ENCODE results near the gene SAMD5. TPM values are rescaled to one million over a fixed set of nuclear protein-coding genes. Genes with fewer than 3 reads are reported as not detected.

SAMD5 gene
- total and polyA plus RNA-seq, 2 of the 8 experiments (the other 6 are each of a cell fraction or from before 2014, with no cell fraction given), result 0.02 to 0.04 TPM

GRCh38 chr6:147588469-147588868 is 80.0 kb downstream of the SAMD5 start:
- no peaks in the 10 kb centered on the region for H3K79me2 ChIP-seq (ENCODE audit: control insufficient read depth in 1 of 2, insufficient read depth in 2 of 2, low read length in 2 of 2)
- TF ChIP-seq, protein P1, sequence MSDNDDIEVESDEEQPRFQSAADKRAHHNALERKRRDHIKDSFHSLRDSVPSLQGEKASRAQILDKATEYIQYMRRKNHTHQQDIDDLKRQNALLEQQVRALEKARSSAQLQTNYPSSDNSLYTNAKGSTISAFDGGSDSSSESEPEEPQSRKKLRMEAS (IDR thresholded peaks at IDR 0.05), result no peak
- no peak for TF ChIP-seq CBX5 (IDR thresholded peaks at IDR 0.05; ENCODE audit: low read depth, low read length)
- TF ChIP-seq, protein P2, sequence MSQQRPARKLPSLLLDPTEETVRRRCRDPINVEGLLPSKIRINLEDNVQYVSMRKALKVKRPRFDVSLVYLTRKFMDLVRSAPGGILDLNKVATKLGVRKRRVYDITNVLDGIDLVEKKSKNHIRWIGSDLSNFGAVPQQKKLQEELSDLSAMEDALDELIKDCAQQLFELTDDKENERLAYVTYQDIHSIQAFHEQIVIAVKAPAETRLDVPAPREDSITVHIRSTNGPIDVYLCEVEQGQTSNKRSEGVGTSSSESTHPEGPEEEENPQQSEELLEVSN (IDR thresholded peaks at IDR 0.05), result no peak
- POLR2A ChIA-PET (ENCODE audit: partially characterized antibody), result no interaction called here

More at GRCh38 chr6:147588469-147588868, 80.0 kb downstream of the SAMD5 start:
- Histone ChIP-seq H3K18ac (ENCODE audit: extremely low read depth, low read length) (no peak overlapping the region), H3K79me1 (ENCODE audit: low read depth, low read length) (no peaks in the 10 kb centered on the region; the same call in 1 of the 2 replicates), H2BK120ac (replicated peaks; ENCODE audit: low read depth, low read length) (no peak overlapping the region), H3K56ac (replicated peaks; ENCODE audit: insufficient read length, low read depth, low read length) (no peak overlapping the region), H2BK5ac (ENCODE audit: low read depth, low read length) (no peak overlapping the region), H3K36me3 (ENCODE audit: control insufficient read depth in 2 of 4, insufficient read depth in 4 of 4, low read length in 3 of 4) (no peaks in the 10 kb centered on the region), H3K27me3 (replicated peaks in 1 of 4; ENCODE audit: control insufficient read depth in 3 of 4, extremely low read depth in 1 of 4, insufficient read depth in 3 of 4, low read length in 3 of 4) (no peaks in the 10 kb centered on the region), H2BK20ac (ENCODE audit: low read length) (no peak overlapping the region), H2AK5ac (ENCODE audit: low read depth, low read length) (no peak overlapping the region), H3K23ac (ENCODE audit: insufficient read length) (no peak overlapping the region), H2BK15ac (ENCODE audit: low read length) (no peak overlapping the region), H3K4ac (replicated peaks; ENCODE audit: insufficient read length, low read depth, low read length) (no peak overlapping the region), H4K20me1 (replicated peaks in 1 of 2; ENCODE audit: control insufficient read depth in 1 of 2, insufficient read depth in 2 of 2, low read length in 2 of 2) (no peaks in the 10 kb centered on the region), H3K27ac (ENCODE audit: low read depth, low read length) (no peak overlapping the region), H3K4me2 (ENCODE audit: insufficient read depth in 1 of 2, low read depth in 2 of 2, low read length in 2 of 2) (no peak overlapping the region), H3K4me3 (ENCODE audit: extremely low read depth in 1 of 4, insufficient read depth in 2 of 4, low read depth in 3 of 4, low read length in 4 of 4) (no peak overlapping the region), H3K23me2 (ENCODE audit: low read depth, low read length) (peaks cover 1% of the 10 kb centered on the region; the same call in 1 of the 2 replicates), H3K9me3 (ENCODE audit: insufficient read depth in 2 of 2, low read depth in 1 of 2, low read length in 1 of 2) (no peaks in the 10 kb centered on the region), H3K9ac (replicated peaks in 1 of 4; ENCODE audit: extremely low read depth in 1 of 4, low read depth in 3 of 4, low read length in 3 of 4) (no peak overlapping the region), H4K91ac (replicated peaks; ENCODE audit: insufficient read length, low read length) (no peak overlapping the region), H4K5ac (ENCODE audit: insufficient read length, low read depth, low read length) (no peak overlapping the region), H2BK12ac (ENCODE audit: low read depth, low read length) (no peak overlapping the region), H3K4me1 (replicated peaks in 1 of 4; ENCODE audit: control insufficient read depth in 3 of 4, insufficient read depth in 4 of 4, low read length in 3 of 4) (no peaks in the 10 kb centered on the region), H4K8ac (ENCODE audit: extremely low read depth, insufficient read depth, low read length) (no peak overlapping the region), H2AFZ (ENCODE audit: low read length) (no peak overlapping the region), H3K14ac (ENCODE audit: insufficient read length) (no peak overlapping the region)
- DNase-seq (ENCODE audit: low read depth in 1 of 2, low spot score in 2 of 2) (no peak), FAIRE-seq (no peak)
- 97% methylated on average over 6 of the region's 6 CpGs; no CpG with 5 or more reads in 1 of the 2 experiments for WGBS, 2 experiments (ENCODE audit: extremely low coverage in 1 of 2, insufficient coverage in 1 of 2, insufficient read length in 1 of 2, insufficient replicate concordance in 2 of 2, low coverage in 1 of 2, low lambda C conversion rate in 2 of 2, missing lambda C conversion rate in 1 of 2)
- CTCF ChIA-PET (ENCODE audit: partially characterized antibody), result no interaction called here

All from H1 (cell line).